Muscle of back (tissue), 11 donors: Measurements from ENCODE around the gene PREB. TPM values are rescaled to one million over a fixed set of nuclear protein-coding genes. Genes with fewer than 3 reads are reported as not detected.
A peak's percentile ranks its signal among the peaks of the same experiment; 100 is the strongest.

Source experiments
- DNase-seq, 3 donors: peaks; one replicate each; pipeline versions ENCODE4 v3.0.0 to v3.0.0-alpha.2; 2013
- polyA plus RNA-seq, 10 donors: library from polyadenylated mRNA; unstranded; fragments of 120-200 nt; gene quantifications; one replicate each; pipeline ENCODE4 v1.2.1, GENCODE V29; 2013; ENCODE audit not compliant: insufficient read length in 10 of 10

The PREB gene
- polyA plus RNA-seq, 10 donors, result 29.9 to 40.5 (median 35.4) TPM

- DNase-seq, result no peak
Measured at GRCh38 chr2:27097341-27097740, 37.1 kb downstream of the PREB start.

- no peak for DNase-seq
Measured at GRCh38 chr2:27096748-27097297, 37.6 kb downstream of the PREB start.

GRCh38 chr2:27095745-27096651, 38.4 kb downstream of the PREB start:
- peak in 2 of 3 donors; percentile 67 to 85 for DNase-seq

- no peak for DNase-seq
Measured at GRCh38 chr2:27095427-27095744, 39.0 kb downstream of the PREB start.

GRCh38 chr2:27094353-27094984, 40.0 kb downstream of the PREB start:
- DNase-seq, result no peak

- DNase-seq, result no peak
Measured at GRCh38 chr2:27093430-27094352, 40.7 kb downstream of the PREB start.

GRCh38 chr2:27092696-27093429, 41.6 kb downstream of the PREB start:
- DNase-seq, result no peak

GRCh38 chr2:27091746-27092695, 42.4 kb downstream of the PREB start:
- no peak for DNase-seq

GRCh38 chr2:27089111-27089954, 45.1 kb downstream of the PREB start:
- no peak for DNase-seq

- no peak for DNase-seq
Measured at GRCh38 chr2:27088634-27089033, 45.8 kb downstream of the PREB start.

GRCh38 chr2:27087823-27088410, 46.5 kb downstream of the PREB start:
- DNase-seq, result no peak

GRCh38 chr2:27086724-27087593, 47.5 kb downstream of the PREB start, which contains the start of gene KHK:
KHK (plus strand) TSS chr2:27086772; CDS start chr2:27087260, 488 bp downstream.
- DNase-seq, result no peak

GRCh38 chr2:27086090-27086723, 48.2 kb downstream of the PREB start:
- peak; percentile 94 to 97 (median 96) for DNase-seq

- DNase-seq, result peak in 2 of 3 donors; percentile 55 to 85
Measured at GRCh38 chr2:27085673-27086089, 48.8 kb downstream of the PREB start.

GRCh38 chr2:27085062-27085672, 49.3 kb downstream of the PREB start:
- no peak for DNase-seq

GRCh38 chr2:27084297-27085061, 50.0 kb downstream of the PREB start:
- no peak for DNase-seq
